Neural cell (in vitro differentiated cells): ENCODE measurements around the gene LGR4. TPM values are rescaled to one million over a fixed set of nuclear protein-coding genes. Genes with fewer than 3 reads are reported as not detected.

Experiments
- H2AFZ ChIP-seq: fragments of 200-600, 300-800 bp; sonication (generic), shearing (Covaris generic); 2 replicates; pipeline ENCODE4 v1.6.0; 2014; ENCODE audit warnings: low read depth, mild to moderate bottlenecking, antibody characterized with exemption, low read length, moderate library complexity
- H3F3A ChIP-seq: fragments of 200-600 bp; shearing (Covaris generic); 2 replicates; pipeline ENCODE4 v1.6.1; 2016; ENCODE audit warnings: mild to moderate bottlenecking, moderate library complexity, mixed read lengths, antibody characterized with exemption, low read length; ENCODE audit not compliant: insufficient read depth, poor library complexity, severe bottlenecking
- H3K27ac ChIP-seq: fragments of 200-600, 300-800 bp; sonication (generic), shearing (Covaris generic); 2 replicates; pipeline ENCODE4 v1.5.1; 2014; ENCODE audit warnings: mild to moderate bottlenecking, low read length, moderate library complexity
- H3K27me3 ChIP-seq: fragments of 300-800, 200-600 bp; sonication (generic), shearing (Covaris generic); 2 replicates; pipeline ENCODE4 v1.6.0; 2014; ENCODE audit warnings: mild to moderate bottlenecking, low read depth, low read length, moderate library complexity; ENCODE audit not compliant: insufficient read depth
- H3K36me3 ChIP-seq: fragments of 300-800, 200-600 bp; sonication (generic), shearing (Covaris generic); 2 replicates; pipeline ENCODE4 v1.5.1; 2014; ENCODE audit warnings: mild to moderate bottlenecking, antibody characterized with exemption, low read length, moderate library complexity; ENCODE audit not compliant: insufficient read depth
- H3K4me2 ChIP-seq: fragments of 300-800, 200-600 bp; sonication (generic), shearing (Covaris generic); 2 replicates; pipeline ENCODE4 v1.6.0; 2014; ENCODE audit warnings: mild to moderate bottlenecking, low read length
- H3K4me3 ChIP-seq: fragments of 300-800, 200-600 bp; sonication (generic), shearing (Covaris generic); 2 replicates; pipeline ENCODE4 v1.5.1; 2014; ENCODE audit warnings: mild to moderate bottlenecking, low read length, moderate library complexity
- H3K79me2 ChIP-seq: fragments of 200-600 bp; shearing (Covaris generic); replicated peaks from 2 replicates; pipeline ENCODE4 v1.6.0; 2014; ENCODE audit warnings: mild to moderate bottlenecking, low read length, moderate library complexity; ENCODE audit not compliant: insufficient read depth
- H3K9ac ChIP-seq: fragments of 300-800, 200-600 bp; sonication (generic), shearing (Covaris generic); 2 replicates; pipeline ENCODE4 v1.6.1; 2016; ENCODE audit warnings: mild to moderate bottlenecking, low read length, mixed read lengths
- H3K9me2 ChIP-seq: fragments of 200-600 bp; shearing (Covaris generic); 2 replicates; pipeline ENCODE4 v1.6.1; 2016; ENCODE audit warnings: mild to moderate bottlenecking, low read length, mixed read lengths; ENCODE audit not compliant: insufficient read depth
- H3K9me3 ChIP-seq: fragments of 200-600, 300-800 bp; sonication (generic), shearing (Covaris generic); 2 replicates; pipeline ENCODE4 v1.6.1; 2016; ENCODE audit warnings: mild to moderate bottlenecking, mixed run types, low read length, moderate library complexity, mixed read lengths
- H4K20me1 ChIP-seq: fragments of 200-600 bp; shearing (Covaris generic); 2 replicates; pipeline ENCODE4 v1.6.1; 2016; ENCODE audit warnings: mild to moderate bottlenecking, mixed run types; ENCODE audit not compliant: insufficient read depth
- CTCF ChIP-seq: fragments of 450-650 bp; IDR thresholded peaks from 2 replicates; pipeline ENCODE4 v1.5.1; 2014; ENCODE audit warnings: antibody characterized with exemption, mild to moderate bottlenecking, moderate library complexity; ENCODE audit not compliant: poor library complexity, severe bottlenecking
- EP300 ChIP-seq: fragments of 450-650 bp; conservative IDR thresholded peaks from 2 replicates; pipeline ENCODE4 v1.6.1; 2014; ENCODE audit warnings: antibody characterized with exemption, mild to moderate bottlenecking, moderate library complexity; ENCODE audit not compliant: poor library complexity, severe bottlenecking
- EZH2 ChIP-seq: fragments of 200-600, 300-800 bp; shearing (Covaris generic), sonication (generic); IDR thresholded peaks from 2 replicates; pipeline ENCODE4 v1.6.1; 2014; ENCODE audit warnings: antibody characterized with exemption, low read length, borderline replicate concordance, mild to moderate bottlenecking; ENCODE audit not compliant: insufficient read depth, poor library complexity, severe bottlenecking
- MXI1 ChIP-seq: fragments of 450-650 bp; conservative IDR thresholded peaks from 2 replicates; pipeline ENCODE4 v1.6.1; 2014; ENCODE audit warnings: antibody characterized with exemption, mild to moderate bottlenecking; ENCODE audit not compliant: poor library complexity, severe bottlenecking
- POLR2AphosphoS5 ChIP-seq: IDR thresholded peaks from 2 replicates; pipeline ENCODE4 v1.6.1; 2012
- RAD21 ChIP-seq: fragments of 450-650 bp; conservative IDR thresholded peaks from 2 replicates; pipeline ENCODE4 v1.6.1; 2014; ENCODE audit warnings: antibody characterized with exemption, mild to moderate bottlenecking, moderate library complexity
- REST ChIP-seq: IDR thresholded peaks from 2 replicates; pipeline ENCODE4 v1.6.1; 2012; ENCODE audit warnings: borderline replicate concordance
- SMC3 ChIP-seq: fragments of 450-650 bp; conservative IDR thresholded peaks from 2 replicates; pipeline ENCODE4 v1.6.1; 2014; ENCODE audit warnings: antibody characterized with exemption, mild to moderate bottlenecking, moderate library complexity; ENCODE audit not compliant: poor library complexity
- TAF1 ChIP-seq: IDR thresholded peaks from 2 replicates; pipeline ENCODE4 v1.6.1; 2012; ENCODE audit warnings: low read depth
- polyA plus RNA-seq: library from polyadenylated mRNA; depleted of rRNA; stranded (reverse); fragments of >200 nt; gene quantifications from 2 replicates; pipeline ENCODE4 v1.2.3, GENCODE V29; 2014

The LGR4 gene
- polyA plus RNA-seq, 1 donor from 2014 or later = 11.2 TPM

- H3K27me3 ChIP-seq = no peaks in the 10 kb centered on the region
- H3K9me3 ChIP-seq = no peaks in the 10 kb centered on the region
- no peak overlapping the region for H3K27ac ChIP-seq
- no peaks in the 10 kb centered on the region for H4K20me1 ChIP-seq
- no peaks in the 10 kb centered on the region for H3F3A ChIP-seq
- no peaks in the 10 kb centered on the region for H3K9me2 ChIP-seq
- no peak overlapping the region for H3K4me3 ChIP-seq
- peaks cover 3% of the 10 kb centered on the region for H3K79me2 ChIP-seq
- no peak overlapping the region for H2AFZ ChIP-seq
- TF ChIP-seq RAD21 (no peak), CTCF (no peak), POLR2AphosphoS5 (no peak), SMC3 (no peak), MXI1 (no peak)
- H3K36me3 ChIP-seq = no peaks in the 10 kb centered on the region
- no peak overlapping the region for H3K4me2 ChIP-seq
- H3K9ac ChIP-seq = no peak overlapping the region
These were observed 115.3 kb downstream of the LGR4 start for GRCh38 chr11:27357250-27357649.

- Histone ChIP-seq H3K9me2 (no peaks in the 10 kb centered on the region), H3K27ac (no peak overlapping the region), H3K79me2 (peaks cover under 1% of the 10 kb centered on the region), H3F3A (no peaks in the 10 kb centered on the region), H3K4me2 (no peak overlapping the region), H2AFZ (no peak overlapping the region), H3K9ac (no peak overlapping the region), H3K9me3 (no peaks in the 10 kb centered on the region), H3K4me3 (no peak overlapping the region), H4K20me1 (no peaks in the 10 kb centered on the region), H3K36me3 (no peaks in the 10 kb centered on the region), H3K27me3 (no peaks in the 10 kb centered on the region)
- no peak for TF ChIP-seq SMC3
- TF ChIP-seq REST = no peak
- TF ChIP-seq RAD21 = no peak
- no peak for TF ChIP-seq EP300
- TF ChIP-seq MXI1 = no peak
- no peak for TF ChIP-seq POLR2AphosphoS5
- no peak for TF ChIP-seq TAF1
- no peak for TF ChIP-seq EZH2
- TF ChIP-seq CTCF = no peak
These were observed 115.9 kb downstream of the LGR4 start for GRCh38 chr11:27356624-27357222.
